Epidermal melanocyte (primary cell): ENCODE measurements around the gene CD68.

Experiments
- DNase-seq: peaks from one replicate; pipeline ENCODE4 v3.0.0; 2011; ENCODE audit warnings: low spot score; ENCODE audit not compliant: insufficient read length

Gene CD68, protein sequence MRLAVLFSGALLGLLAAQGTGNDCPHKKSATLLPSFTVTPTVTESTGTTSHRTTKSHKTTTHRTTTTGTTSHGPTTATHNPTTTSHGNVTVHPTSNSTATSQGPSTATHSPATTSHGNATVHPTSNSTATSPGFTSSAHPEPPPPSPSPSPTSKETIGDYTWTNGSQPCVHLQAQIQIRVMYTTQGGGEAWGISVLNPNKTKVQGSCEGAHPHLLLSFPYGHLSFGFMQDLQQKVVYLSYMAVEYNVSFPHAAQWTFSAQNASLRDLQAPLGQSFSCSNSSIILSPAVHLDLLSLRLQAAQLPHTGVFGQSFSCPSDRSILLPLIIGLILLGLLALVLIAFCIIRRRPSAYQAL

DNA sequence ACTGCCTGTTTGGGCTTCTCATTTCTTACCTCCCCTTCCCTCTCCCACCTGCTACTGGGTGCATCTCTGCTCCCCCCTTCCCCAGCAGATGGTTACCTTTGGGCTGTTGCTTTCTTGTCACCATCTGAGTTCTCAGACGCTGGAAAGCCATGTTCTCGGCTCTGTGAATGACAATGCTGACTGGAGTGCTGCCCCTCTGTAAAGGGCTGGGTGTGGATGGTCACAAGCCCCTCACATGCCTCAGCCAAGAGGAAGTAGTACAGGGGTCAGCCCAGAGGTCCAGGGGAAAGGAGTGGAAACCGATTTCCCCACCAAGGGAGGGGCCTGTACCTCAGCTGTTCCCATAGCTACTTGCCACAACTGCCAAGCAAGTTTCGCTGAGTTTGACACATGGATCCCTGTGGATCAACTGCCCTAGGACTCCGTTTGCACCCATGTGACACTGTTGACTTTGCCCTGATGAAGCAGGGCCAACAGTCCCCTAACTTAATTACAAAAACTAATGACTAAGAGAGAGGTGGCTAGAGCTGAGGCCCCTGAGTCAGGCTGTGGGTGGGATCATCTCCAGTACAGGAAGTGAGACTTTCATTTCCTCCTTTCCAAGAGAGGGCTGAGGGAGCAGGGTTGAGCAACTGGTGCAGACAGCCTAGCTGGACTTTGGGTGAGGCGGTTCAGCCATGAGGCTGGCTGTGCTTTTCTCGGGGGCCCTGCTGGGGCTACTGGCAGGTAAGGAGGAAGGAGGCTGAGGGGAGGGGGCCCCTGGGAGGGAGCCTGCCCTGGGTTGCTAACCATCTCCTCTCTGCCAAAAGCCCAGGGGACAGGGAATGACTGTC lies at the start of gene CD68:
TSS of gene CD68 (plus strand) at position 638 of the 833 bp plus-strand sequence. CDS start at position 678, 40 bp downstream.
- DNase-seq: peak; percentile 57

DNA sequence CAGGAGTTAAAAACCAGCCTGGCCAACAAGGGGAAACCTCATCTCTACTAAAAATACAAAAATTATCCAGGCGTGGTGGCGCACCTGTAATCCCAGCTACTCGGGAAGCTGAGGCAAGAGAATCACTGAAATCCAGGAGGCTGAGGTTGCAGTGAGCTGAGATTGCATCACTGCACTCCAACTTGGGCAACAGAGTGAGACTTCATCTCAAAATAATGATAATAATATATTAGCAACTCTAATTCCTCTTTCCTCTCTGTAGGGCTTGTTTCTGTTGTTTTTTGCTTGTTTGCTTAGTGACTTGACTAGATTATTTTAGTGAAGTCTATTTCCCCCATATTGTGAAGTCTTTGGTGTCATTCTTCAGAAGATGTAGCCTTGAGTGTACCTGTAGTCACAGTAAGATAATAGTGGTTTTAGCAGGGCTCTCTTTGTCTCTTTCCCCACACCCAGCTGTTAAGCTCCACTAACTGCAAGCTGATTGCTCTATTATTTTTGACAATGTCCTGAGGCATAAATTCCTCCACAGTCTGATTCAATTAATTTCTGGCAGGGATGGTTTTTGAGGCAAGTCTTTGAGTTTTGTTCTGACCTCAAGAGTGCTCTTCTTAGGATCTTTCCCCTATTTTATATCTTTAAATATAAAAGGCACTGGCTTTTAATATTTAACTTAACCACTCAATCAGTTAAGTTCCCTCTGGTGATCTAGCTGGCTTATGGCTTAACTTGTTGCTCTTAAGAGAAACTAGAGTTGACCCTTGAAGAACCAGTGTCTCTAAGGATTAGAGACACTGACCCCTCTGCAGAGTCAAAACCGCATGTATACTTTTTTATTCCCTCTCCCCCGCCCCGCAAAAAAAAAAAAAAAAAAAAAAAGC lies 49.2 kb upstream of the CD68 start:
- peak; percentile 40 for DNase-seq

DNA sequence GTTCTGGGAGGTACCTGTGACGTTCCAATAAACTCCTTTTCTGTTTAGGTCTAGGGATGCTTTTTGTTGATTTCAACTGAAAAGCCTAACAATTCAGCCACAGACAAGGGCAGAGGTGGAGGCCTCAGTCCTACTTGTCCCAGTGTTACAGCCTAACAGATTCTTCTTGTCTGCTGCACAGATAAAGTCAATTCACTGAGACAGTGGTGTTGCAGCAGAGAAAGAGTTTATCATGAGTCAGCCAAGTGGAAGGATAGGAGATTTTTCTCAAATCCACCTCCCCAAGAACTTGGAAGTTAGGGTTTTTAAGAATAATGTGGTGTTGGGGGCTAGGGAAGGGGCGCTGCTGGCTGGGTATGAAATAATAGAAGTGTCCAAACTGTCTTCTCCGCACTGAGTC lies 41.4 kb upstream of the CD68 start:
- DNase-seq: no peak

DNA sequence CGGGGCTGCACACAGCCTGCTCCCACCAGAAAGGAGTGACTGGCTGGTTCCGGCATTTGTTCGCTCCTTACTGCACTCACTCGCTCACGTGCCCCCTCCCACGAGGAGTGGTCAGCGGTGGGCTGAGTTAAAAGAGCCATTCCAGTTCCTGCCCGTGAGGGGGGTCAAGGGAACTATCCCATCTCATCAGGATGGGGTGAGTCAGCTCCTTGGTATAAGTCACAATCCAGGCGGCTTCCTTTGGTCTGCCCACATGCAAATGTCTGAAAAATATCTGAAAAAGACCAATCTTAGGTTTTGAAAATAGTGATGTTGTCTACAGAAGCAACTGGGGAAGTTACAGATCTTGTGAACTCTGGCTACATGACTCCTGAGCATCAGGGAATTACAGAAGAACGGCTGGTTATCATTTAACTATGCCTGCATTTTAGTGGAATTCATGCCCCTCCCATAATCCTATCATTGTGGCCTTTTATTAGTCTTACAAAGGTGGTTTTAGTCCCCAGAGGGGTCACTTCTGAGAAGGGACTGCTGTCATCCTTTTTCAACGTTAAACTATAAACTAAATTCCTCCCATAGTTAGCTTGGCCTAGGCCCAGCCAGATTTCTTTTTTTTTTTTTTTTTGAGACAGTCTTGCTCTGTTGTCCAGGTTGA lies 40.4 kb upstream of the CD68 start:
- no peak for DNase-seq

DNA sequence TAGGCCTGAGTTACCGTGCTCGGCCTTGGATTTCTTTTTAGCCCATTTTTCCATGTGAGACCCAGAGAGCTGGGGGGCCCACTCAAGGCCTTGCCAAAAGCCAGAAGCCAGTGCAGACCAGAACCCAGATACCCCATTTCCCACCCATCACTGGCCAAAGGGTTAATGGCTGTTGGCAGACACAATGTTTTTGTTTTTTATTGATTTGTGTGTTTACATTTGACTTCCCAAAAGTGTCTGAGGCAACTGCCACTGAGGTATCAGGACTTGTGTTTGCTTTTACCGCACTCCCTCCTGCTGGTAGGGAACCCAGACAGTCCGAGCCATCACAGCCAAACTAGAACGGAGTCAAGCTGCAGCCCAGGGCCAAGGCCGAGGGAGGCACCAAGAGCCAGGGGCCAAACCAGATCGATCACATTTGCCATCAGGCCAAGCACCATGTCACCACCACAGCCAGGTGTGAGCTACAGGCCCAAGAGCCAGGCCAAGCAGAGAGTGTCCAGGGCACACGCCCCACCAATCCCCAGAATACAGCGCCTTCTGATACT lies 38.3 kb upstream of the CD68 start:
- no peak for DNase-seq

DNA sequence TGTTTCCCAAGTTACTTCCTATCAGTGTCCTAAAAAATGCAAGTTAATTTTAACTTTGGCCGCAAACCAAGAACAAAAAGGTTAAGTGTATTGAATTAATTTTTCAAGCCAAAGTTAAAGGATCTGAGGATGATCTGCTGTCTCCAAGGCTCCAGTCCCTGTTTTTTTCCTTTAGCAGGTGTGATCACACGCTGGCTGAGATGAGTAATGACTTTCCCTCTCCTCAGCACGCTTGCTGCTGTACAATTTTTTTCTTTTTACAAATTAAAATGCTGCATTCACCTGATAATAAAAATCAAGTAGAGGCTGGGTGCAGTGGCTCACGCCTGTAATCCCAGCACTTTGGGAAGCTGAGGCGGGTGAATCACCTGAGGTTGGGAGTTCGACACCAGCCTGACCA lies 34.5 kb upstream of the CD68 start:
- DNase-seq: no peak

DNA sequence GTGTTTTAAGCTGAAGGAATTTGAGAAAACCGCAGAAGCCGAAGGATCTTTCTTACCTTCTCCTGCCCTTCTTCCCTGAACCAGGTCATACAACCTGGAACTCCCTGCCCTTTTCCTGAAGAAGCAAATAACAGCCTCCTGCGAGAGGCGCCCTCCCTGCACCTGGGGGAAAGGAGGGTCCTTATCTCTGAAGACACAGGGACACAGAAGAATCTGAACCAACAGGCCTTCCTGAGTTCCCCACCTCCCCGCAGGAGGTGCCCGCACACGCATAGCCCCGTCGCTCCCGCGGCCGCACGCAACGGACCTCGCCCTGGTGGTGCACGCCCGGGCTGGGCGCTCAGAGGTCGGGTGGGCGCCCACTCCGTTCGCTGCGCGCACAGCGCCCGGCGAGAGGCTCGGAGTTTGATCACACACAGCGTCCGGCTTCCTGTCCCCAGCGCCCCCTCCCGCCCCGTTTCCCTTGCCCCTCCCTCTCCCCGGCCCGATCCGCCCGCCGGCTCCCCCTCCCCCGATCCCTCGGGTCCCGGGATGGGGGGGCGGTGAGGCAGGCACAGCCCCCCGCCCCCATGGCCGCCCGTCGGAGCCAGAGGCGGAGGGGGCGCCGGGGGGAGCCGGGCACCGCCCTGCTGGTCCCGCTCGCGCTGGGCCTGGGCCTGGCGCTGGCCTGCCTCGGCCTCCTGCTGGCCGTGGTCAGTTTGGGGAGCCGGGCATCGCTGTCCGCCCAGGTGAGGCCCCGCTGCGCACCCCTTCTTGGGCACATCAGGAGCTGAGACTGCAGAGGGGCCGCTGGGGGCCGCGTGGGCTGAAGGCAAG lies 30.6 kb upstream of the CD68 start, which contains the start of gene TNFSF12:
TSS of gene TNFSF12 (plus strand) at position 474 of the 816 bp plus-strand sequence. CDS start at position 570, 96 bp downstream.
- DNase-seq: peak; percentile 50

DNA sequence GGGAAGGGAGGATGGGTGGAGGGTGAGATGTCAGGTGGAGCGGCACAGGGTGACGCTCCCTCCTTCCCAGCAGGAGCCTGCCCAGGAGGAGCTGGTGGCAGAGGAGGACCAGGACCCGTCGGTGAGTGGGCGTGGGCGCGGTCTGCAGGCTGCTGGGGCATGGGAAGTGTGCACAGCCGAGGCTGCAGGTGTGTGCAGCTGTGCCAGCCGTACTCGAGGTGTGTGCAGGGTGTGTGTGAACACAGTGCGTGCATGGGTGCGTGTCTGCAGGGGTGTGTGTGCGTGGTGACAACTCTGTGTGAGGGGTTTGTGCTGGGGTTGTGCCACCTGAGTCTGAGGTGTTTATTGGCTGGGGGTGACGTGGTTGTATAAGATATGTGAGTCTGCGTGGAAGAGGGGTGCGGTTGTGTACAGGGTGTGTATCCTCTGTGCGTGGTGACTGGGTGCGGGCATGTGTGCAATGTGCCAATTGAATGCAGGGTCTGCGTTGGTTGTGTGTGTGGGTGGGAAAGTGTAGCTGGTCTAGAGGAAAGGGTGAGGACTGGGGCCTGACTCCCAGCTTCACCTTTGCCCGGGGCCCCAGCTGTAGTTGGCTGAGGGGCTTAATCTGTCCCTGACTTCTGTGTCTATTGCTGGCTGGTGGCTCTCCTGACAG lies 29.9 kb upstream of the CD68 start:
- DNase-seq: no peak

DNA sequence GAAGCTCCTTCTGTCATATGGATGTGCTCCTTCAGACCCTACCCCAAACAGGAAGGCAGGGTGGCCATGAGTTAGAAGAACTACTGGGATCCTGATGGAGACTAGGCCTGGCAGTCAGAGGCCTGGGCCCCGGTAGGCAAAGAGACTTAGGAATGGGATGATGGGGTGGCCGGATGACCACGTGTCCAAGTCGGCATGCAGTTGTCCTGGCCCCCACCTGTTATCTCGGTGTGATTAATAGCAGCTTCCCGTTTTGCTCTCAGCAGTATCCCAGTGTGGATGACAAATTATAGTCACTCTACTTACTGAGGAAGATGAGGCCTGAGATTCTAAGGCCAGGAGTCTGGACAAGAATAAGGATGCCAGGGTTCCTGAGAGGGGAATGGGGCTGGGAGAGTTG lies 29.1 kb upstream of the CD68 start:
- no peak for DNase-seq

DNA sequence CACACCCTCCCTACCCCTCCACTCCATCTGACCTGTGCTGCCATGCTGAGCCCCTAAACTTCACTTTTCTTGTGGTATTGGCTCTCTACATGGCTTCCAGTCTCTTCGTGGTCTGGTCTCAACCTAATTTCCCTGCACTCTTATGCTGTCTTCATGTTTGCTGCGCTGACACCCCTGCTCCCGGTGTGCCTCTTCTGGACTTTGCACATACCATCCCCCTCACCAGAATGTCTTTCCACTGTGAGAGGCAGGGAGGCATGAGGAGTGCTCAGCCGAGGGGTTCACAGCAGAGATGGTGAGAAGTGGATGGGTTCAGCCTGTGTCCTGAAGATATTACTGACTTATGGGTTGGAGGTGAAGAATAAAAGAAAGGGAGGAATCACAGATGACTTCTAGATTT lies 28.0 kb upstream of the CD68 start:
- DNase-seq: no peak

DNA sequence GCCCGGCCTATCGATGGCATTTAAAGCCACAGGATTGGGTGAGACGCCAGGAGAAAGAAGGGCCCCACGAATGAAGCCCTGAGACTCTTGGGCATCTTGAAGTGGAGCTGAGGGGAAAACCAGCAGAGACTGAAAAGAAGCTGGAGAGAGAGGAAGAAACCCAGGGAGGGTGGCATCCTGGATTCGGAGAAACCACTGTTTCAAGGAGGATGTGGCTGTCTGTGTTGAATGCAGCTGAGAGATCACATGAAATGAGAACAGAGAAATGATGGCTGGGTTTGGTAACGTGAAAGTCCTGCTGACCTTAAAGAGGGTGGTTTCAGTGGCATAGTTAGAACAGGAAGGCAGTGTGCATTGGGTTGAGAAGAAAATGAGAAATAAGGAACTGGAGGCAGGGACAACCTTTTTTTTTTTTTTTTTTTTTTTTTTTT lies 26.8 kb upstream of the CD68 start:
- peak; percentile 54 for DNase-seq

DNA sequence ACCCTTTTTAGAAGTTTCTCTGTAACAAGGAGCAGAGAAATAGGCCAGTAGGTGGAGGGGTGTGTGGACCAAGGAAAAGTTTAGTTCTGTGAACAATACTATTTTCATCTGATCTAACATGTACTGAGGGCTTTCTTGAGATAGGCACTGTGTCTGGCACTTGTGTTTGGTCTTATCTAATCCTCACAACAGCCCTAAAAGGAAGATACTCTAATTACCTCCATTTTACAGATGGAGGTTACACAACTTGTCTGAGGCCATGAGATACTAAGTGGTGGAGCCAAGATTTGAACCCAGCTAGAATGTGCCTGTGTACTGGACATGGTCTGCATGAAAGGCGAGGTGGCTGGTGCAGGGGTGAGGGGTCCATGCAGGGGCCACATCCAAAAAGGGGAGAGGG lies 26.1 kb upstream of the CD68 start:
- DNase-seq: no peak

DNA sequence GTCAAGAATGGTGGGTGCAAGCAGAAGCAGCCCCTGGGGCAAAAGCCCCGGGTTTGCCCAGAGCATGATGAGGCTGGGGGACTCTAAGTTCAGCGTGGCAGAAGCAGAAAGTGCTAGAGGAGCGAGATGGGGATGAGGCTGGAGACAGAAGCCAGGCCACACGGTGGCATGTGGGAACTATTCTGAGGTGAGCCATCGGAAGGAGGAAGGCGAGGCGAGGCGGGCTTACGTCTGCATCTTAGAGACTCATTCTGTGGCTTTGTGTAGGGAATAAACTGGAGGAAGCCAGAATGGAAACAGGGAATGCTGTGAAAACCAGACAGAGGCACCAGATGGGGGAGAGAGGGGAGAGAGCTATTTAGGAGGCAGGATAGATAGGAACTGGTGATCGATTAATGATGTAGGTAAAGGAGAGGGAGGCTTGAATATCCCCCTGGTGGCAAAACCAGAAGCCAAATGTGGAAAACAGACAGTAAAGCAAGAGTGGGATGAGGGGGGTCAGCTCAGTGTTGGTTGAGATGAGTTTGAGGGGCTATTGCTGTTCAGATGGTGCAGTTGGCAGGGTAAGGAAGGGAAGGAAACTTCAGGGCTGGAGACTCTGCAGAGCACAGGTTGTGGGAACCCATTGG lies 24.0 kb upstream of the CD68 start:
- no peak for DNase-seq

DNA sequence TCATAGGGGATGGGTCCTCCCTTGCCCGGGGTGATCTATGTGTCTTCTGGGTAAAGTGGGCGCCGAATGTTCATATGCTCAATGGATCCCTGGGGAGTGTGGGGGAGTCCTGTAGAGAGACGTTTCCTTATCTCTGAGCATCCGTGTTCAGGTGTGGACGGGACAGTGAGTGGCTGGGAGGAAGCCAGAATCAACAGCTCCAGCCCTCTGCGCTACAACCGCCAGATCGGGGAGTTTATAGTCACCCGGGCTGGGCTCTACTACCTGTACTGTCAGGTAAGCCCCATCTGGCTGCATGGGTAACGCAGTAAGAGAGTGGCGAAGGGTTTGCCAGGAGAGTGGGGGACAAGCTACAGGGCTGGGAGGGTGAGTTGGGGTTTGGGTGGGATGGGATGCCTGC lies 22.8 kb upstream of the CD68 start:
- DNase-seq: no peak

DNA sequence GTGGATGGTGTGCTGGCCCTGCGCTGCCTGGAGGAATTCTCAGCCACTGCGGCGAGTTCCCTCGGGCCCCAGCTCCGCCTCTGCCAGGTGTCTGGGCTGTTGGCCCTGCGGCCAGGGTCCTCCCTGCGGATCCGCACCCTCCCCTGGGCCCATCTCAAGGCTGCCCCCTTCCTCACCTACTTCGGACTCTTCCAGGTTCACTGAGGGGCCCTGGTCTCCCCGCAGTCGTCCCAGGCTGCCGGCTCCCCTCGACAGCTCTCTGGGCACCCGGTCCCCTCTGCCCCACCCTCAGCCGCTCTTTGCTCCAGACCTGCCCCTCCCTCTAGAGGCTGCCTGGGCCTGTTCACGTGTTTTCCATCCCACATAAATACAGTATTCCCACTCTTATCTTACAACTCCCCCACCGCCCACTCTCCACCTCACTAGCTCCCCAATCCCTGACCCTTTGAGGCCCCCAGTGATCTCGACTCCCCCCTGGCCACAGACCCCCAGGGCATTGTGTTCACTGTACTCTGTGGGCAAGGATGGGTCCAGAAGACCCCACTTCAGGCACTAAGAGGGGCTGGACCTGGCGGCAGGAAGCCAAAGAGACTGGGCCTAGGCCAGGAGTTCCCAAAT lies 22.2 kb upstream of the CD68 start:
- DNase-seq: no peak

DNA sequence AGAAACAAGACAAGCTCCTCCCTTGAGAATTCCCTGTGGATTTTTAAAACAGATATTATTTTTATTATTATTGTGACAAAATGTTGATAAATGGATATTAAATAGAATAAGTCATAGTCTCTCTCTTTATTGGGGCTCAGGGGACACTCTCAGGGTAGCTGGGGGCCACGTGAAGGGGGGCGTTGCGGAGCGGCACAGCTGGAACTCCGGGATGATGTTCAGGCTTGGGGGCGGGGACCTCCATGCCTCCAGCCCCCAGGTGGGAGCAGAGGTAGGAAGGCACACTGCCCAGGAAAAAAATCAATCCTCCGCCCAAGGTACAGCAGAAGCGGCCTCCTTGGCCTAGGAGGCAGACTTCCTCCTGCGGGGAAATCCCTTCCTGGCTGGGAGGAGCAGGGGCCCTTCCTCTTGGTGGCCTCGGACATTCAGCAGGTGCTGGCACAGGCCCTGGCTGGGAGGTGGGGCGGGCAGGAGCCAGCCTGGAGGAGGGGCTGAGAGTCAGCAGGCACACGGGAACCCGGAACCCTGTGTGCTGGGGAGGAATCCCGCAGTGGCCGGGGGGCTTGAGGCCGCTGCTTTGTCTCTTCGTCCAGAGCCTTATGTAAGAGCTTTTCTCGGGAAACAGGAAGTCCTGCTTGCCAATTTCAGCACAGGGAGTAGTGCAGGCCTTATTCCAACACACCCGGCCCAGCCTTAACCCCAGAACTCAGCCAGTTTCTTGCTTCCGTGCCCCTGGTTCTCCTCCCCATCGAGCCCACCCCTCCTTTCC lies 21.5 kb upstream of the CD68 start:
- DNase-seq: peak; percentile 30

DNA sequence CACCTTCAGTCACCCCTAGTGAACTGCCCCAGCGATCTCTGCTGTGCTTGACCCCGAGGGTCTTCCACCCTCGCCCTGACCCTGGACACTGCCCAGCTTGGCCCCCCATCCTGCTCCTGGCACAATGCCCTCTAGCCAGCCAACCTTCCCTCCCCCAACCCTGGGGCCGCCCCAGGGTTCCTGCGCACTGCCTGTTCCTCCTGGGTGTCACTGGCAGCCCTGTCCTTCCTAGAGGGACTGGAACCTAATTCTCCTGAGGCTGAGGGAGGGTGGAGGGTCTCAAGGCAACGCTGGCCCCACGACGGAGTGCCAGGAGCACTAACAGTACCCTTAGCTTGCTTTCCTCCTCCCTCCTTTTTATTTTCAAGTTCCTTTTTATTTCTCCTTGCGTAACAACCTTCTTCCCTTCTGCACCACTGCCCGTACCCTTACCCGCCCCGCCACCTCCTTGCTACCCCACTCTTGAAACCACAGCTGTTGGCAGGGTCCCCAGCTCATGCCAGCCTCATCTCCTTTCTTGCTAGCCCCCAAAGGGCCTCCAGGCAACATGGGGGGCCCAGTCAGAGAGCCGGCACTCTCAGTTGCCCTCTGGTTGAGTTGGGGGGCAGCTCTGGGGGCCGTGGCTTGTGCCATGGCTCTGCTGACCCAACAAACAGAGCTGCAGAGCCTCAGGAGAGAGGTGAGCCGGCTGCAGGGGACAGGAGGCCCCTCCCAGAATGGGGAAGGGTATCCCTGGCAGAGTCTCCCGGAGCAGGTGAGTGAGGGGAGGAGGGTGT lies 20.7 kb upstream of the CD68 start, which contains the start of gene TNFSF13:
TSS of gene TNFSF13 (plus strand) at position 207 of the 776 bp plus-strand sequence. CDS start at position 497, 290 bp downstream.
- no peak for DNase-seq
